Activated naive CD8-positive, alpha-beta T cell (primary cell): ENCODE results near the gene NTM.

Experiments used
- H3K27ac Mint-ChIP-seq: one replicate; pipeline ENCODE4 v1.8.0; 2021; ENCODE audit warnings: mixed read lengths
- H3K27me3 Mint-ChIP-seq: one replicate; pipeline ENCODE4 v1.8.0; 2021; ENCODE audit warnings: mixed read lengths
- H3K36me3 Mint-ChIP-seq: one replicate; pipeline ENCODE4 v1.8.0; 2021; ENCODE audit warnings: mixed read lengths
- H3K4me1 Mint-ChIP-seq: one replicate; pipeline ENCODE4 v1.8.0; 2021; ENCODE audit warnings: low read depth, mixed read lengths
- H3K4me3 Mint-ChIP-seq: one replicate; pipeline ENCODE4 v1.8.0; 2021; ENCODE audit warnings: mild to moderate bottlenecking, mixed read lengths
- H3K9me3 Mint-ChIP-seq: one replicate; pipeline ENCODE4 v1.8.0; 2021; ENCODE audit warnings: low read depth, mixed read lengths

NTM gene

DNA sequence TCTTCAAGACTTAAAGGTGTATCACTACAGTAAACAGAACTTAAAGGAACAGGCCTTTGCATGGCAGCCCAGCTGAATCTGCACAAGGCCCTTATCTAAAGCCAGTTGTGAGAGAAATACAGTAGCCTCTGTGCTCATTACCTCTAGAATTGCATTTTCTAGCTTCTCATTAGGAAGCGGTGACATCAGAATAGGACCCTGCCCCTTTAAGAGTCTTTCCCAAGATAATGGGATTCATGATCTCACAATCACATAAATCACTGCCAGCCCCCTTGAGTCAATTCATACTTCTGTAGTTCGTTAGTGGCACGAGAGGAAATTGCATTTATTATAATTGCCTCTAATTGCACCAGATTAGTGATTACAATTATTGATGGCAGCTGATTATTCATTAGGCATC lies 170.3 kb downstream of the NTM start:
- H3K36me3 Mint-ChIP-seq = no peaks in the 10 kb centered on the region
- H3K4me3 Mint-ChIP-seq = no peak overlapping the region
- no peaks in the 10 kb centered on the region for H3K4me1 Mint-ChIP-seq
- no peak overlapping the region for H3K27ac Mint-ChIP-seq
- peaks cover 4% of the 10 kb centered on the region for H3K9me3 Mint-ChIP-seq
- H3K27me3 Mint-ChIP-seq = no peaks in the 10 kb centered on the region

DNA sequence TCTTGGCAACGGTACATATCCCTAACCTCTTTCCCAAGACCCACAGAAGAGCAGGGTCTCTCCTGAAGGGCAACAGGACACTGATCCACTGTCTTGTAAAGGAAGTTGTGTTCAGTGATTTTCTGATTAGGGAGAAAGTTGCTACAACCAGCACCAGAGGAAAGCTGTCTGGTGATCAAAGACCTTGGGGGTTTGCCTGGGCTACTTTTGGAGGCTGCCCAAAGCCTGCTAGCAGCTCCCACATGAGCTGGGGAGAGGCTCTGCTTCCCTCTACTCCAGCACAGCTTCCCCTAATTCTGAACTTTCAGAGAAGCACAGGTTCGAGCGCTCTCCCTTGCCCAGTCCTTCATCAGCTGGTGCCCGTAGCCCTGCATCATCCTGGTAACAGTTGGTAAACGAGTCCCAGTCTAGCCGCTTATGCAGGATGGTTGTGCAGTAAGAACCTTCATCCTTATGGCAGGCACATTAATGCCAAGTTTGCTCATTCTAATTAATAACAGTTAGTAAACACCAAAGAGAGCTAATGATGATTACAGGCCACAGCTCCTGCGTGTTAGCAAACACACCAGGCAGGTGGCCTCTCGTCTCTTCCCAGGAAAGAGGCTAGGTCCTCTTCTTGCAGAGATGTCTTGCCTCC lies 173.1 kb downstream of the NTM start:
- Mint-ChIP-seq H3K4me1 (no peaks in the 10 kb centered on the region), H3K4me3 (no peak overlapping the region), H3K9me3 (peaks cover 4% of the 10 kb centered on the region), H3K36me3 (no peaks in the 10 kb centered on the region), H3K27ac (no peak overlapping the region), H3K27me3 (peaks cover 2% of the 10 kb centered on the region)

DNA sequence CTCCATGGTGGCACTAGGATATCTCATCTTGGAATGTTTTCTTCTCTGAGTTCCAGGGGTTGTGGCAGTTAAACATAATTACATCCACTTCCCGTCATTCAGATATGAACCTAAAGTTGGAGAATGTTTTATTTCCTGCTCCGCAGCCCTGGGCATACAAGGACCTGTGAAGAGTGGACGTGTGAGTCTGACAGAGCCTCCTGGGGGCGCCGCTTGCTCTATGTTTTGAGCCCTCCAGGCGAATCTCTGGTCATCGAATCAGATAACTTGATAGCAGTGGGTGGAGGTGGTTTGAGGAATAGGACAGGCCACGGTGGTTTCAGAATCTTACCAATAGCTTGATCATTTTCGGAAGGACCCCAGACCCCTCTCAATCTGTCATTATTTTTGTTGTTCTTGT lies 174.2 kb downstream of the NTM start:
- H3K36me3 Mint-ChIP-seq = no peaks in the 10 kb centered on the region
- no peaks in the 10 kb centered on the region for H3K4me1 Mint-ChIP-seq
- H3K9me3 Mint-ChIP-seq = peaks cover 4% of the 10 kb centered on the region
- no peak overlapping the region for H3K27ac Mint-ChIP-seq
- peaks cover 2% of the 10 kb centered on the region for H3K27me3 Mint-ChIP-seq
- no peak overlapping the region for H3K4me3 Mint-ChIP-seq

DNA sequence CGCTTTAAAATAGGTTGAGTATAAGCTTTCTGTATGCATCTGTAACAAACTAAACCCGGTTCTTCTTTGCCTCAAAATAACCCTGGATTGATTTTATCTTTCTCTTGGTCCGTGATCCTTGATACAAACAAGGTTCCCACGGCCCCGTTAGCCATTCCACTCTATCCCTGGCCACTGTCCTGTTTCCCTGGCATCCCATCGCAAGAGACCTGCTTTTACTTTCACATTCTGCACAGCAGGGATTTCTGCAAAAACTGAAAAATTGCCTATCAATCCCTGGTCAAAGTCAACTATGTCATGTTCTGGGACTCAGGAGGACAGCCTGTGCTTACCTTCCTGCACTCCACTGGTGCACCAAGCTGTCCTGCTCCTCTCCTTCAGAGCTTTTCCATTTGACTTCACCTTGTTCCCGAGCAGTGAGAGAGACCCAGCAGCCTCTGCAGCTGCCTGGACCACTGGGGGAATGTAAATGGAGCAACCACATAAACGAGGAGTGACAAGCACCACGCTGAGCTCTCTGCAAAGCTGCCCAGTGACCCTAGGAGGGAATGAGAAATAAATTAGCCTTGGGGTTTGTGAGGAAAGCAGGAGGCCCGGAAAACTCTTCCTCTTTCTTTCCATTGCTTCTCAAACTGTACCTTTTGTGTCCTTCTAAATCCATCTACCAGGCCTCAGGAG lies 175.9 kb downstream of the NTM start:
- Mint-ChIP-seq H3K9me3 (peaks cover 4% of the 10 kb centered on the region), H3K36me3 (no peaks in the 10 kb centered on the region), H3K27me3 (peaks cover 2% of the 10 kb centered on the region), H3K4me1 (no peaks in the 10 kb centered on the region), H3K4me3 (no peak overlapping the region), H3K27ac (no peak overlapping the region)

DNA sequence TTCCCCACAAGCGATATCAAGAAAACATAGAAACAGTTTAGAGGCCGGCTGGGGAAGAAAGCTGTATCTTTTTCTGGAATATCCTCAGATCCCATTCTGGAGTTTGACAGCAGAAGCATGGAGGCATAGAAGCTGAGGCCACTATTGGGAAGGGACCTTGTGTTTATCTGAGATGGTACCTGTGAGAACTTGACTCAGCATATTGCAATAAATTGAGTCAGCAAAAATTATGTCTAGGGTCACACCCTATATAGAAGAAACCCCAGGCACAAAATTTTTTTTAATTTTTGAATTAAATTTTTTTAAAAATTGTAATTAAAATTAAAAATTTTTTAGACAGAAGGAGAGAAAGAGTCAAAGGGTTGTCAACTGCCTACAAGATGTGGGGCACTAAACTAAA lies 178.7 kb downstream of the NTM start:
- no peak overlapping the region for H3K4me3 Mint-ChIP-seq
- peaks cover 2% of the 10 kb centered on the region for H3K27me3 Mint-ChIP-seq
- H3K9me3 Mint-ChIP-seq = peaks cover 4% of the 10 kb centered on the region
- H3K27ac Mint-ChIP-seq = no peak overlapping the region
- H3K36me3 Mint-ChIP-seq = no peaks in the 10 kb centered on the region
- no peaks in the 10 kb centered on the region for H3K4me1 Mint-ChIP-seq

DNA sequence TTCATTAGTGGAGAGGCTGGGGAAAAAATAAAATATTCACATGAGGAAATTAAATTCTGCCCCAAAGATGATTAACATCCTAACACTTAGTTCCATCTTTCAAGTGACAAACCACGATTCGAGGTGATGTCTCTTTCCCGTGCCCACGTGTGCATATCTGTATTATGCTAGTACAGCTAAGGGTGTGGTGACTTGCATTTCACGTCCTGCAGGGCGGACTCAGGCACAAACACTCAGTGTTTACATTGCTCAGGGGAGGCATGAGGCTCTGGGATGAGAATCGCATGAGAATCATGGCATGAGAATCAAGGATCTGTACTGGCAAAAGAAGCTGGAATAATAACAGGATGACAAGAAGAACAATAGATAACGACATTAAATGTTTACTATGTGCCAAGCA lies 179.4 kb downstream of the NTM start:
- Mint-ChIP-seq H3K4me1 (no peaks in the 10 kb centered on the region), H3K27ac (no peak overlapping the region), H3K36me3 (no peaks in the 10 kb centered on the region), H3K4me3 (no peak overlapping the region), H3K27me3 (peaks cover 2% of the 10 kb centered on the region), H3K9me3 (peaks cover 4% of the 10 kb centered on the region)

DNA sequence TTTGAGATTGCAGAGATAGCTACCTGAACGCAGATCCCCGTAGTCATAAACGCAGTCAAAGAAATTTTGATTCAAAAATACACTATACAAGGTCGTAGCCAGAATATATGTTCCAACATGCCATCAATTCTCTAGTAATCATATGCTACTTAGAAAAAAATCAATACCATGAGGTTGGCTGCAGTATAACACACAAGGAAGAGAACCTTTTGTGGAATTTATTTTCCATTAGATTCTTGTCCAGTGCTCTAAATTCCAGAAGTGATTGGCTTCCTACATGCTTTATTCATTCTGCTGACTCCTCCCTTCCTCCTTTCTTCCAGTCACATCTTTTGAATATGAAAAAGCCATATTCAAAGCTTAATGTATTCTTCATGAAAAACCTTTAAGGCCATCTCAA lies 189.9 kb downstream of the NTM start:
- Mint-ChIP-seq H3K4me1 (no peaks in the 10 kb centered on the region), H3K9me3 (peaks cover 4% of the 10 kb centered on the region), H3K27ac (no peak overlapping the region), H3K4me3 (no peak overlapping the region), H3K27me3 (peaks cover 3% of the 10 kb centered on the region), H3K36me3 (no peaks in the 10 kb centered on the region)

DNA sequence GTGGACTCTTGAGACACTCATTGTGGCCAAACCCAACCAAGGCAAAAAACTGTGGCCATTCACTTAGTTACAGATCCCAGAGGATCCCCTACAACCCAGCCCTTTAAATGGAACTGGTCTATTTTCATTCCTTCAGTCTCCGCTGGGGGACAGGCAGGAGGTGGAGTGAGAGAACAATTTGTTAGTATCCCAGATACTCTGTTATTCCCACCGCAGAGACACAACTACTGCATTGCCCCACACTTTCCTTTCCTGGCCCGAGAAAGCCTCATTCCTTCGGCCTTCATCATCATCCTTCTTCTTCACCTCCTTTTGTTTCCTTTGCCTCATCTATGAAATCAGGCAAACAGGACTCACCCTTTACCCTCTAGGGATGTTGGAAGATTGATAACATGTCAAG lies 191.1 kb downstream of the NTM start:
- Mint-ChIP-seq H3K27me3 (peaks cover 3% of the 10 kb centered on the region), H3K9me3 (peaks cover 4% of the 10 kb centered on the region), H3K4me3 (no peak overlapping the region), H3K4me1 (no peaks in the 10 kb centered on the region), H3K36me3 (no peaks in the 10 kb centered on the region), H3K27ac (no peak overlapping the region)

DNA sequence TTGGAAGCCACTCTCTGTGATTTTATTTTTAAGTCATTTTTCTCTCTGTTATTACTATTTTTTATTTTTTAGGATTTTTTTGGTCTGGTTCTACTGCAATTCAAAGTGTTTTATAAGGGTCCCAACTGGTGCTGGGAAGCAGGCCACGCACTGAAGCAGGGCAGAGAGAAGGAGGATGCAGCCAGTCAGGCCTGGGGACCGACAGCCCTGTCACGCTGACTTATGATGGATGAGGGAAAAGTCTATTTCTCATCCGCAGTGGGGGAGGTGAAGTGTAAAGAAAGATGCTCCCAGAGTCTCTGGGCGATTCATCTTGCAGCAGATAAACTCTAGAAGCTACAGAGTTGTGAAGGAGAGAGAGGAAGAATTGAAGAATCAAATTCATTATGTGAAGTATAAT lies 191.6 kb downstream of the NTM start:
- Mint-ChIP-seq H3K9me3 (peaks cover 4% of the 10 kb centered on the region), H3K4me3 (no peak overlapping the region), H3K36me3 (no peaks in the 10 kb centered on the region)

DNA sequence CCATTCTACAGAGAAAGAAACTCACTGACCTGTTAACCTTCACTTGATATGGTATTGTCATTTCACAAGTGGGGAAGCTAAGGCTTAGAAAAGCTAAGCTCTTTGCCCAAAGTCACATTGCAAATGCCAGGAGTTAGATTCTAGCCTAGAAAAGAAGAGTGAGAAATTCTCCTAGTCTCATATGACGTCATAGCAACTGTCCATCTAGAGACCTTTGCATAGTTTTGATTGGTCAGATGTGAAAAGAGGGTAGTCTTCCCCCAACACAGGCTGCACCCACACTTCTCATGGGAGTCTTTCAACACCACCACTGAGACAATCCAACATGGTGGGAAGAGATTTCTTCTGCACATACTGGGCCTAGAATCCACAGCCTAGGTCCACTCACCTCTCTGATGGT lies 197.9 kb downstream of the NTM start:
- Mint-ChIP-seq H3K36me3 (no peaks in the 10 kb centered on the region), H3K27ac (no peak overlapping the region), H3K9me3 (no peaks in the 10 kb centered on the region), H3K4me3 (no peak overlapping the region), H3K4me1 (no peaks in the 10 kb centered on the region), H3K27me3 (no peaks in the 10 kb centered on the region)

More for the DNA sequence above, 191.6 kb downstream of the NTM start:
- Mint-ChIP-seq H3K4me1 (no peaks in the 10 kb centered on the region), H3K27me3 (peaks cover 3% of the 10 kb centered on the region), H3K27ac (no peak overlapping the region)

DNA sequence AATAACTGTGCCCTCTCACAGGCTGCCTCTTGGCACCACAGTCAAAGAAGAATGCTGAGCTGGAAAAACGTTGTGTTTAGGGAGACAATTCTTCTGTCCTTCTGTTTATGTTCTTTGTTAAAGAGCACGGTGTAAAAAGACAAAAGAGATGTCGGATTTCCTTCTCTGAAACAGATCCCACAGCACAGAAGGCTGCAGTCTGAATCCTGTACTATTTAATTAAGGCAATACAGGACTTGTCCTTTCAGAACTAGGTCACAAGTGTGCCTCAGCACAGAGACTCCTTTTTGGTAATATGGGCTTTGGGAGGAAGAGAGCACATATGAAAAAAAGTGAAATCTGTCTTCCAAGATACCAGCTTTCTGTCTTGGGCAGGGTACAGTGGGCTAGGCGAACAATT lies 201.2 kb downstream of the NTM start:
- Mint-ChIP-seq H3K4me3 (no peak overlapping the region), H3K4me1 (no peaks in the 10 kb centered on the region), H3K36me3 (no peaks in the 10 kb centered on the region), H3K27ac (no peak overlapping the region), H3K27me3 (peaks cover 4% of the 10 kb centered on the region), H3K9me3 (no peaks in the 10 kb centered on the region)

DNA sequence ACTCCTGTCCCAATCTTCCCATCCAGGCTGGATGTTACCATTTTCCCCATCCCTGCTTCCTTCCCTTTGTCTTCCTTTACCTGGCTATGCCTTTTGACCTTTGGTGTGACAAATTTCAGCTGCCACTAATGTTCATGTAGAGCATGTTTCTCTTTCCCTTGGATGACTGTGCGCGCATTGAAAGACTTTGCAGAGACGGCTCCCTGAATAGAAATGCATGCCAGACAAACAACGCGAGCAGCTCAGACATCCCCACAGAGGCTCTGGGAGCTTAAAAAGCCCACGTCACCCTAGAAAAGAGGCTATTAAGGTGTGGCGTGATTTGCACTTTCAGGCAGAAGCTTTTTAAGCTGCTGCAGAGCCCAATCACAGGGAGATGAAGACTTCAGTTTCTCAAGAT lies 202.0 kb downstream of the NTM start:
- Mint-ChIP-seq H3K9me3 (no peaks in the 10 kb centered on the region), H3K4me1 (no peaks in the 10 kb centered on the region), H3K36me3 (no peaks in the 10 kb centered on the region), H3K4me3 (no peak overlapping the region), H3K27me3 (peaks cover 4% of the 10 kb centered on the region), H3K27ac (no peak overlapping the region)

DNA sequence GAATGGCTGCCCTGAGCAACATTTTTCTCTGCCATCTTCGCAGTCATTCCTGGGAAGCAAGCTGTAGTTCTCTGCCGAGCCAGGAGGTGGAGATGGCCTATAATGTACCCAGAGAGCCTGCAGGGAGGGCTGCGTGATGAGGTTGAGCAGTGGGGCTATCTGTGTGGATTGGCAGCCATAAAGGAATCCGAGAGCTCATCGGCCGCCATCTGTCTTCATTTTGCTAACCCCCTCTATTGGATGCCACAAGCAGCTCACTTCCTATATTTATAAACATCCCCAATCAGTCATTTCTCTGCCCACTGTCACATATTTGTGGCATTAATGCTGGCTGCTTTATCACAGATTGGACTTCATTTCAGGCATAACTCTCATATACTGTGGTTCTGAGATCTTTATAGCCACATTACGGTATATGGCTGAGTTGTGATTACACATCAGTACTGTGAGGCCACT lies 209.5 kb downstream of the NTM start:
- Mint-ChIP-seq H3K4me1 (no peaks in the 10 kb centered on the region), H3K4me3 (no peak overlapping the region), H3K9me3 (no peaks in the 10 kb centered on the region), H3K27me3 (peaks cover 3% of the 10 kb centered on the region), H3K36me3 (no peaks in the 10 kb centered on the region), H3K27ac (no peak overlapping the region)

DNA sequence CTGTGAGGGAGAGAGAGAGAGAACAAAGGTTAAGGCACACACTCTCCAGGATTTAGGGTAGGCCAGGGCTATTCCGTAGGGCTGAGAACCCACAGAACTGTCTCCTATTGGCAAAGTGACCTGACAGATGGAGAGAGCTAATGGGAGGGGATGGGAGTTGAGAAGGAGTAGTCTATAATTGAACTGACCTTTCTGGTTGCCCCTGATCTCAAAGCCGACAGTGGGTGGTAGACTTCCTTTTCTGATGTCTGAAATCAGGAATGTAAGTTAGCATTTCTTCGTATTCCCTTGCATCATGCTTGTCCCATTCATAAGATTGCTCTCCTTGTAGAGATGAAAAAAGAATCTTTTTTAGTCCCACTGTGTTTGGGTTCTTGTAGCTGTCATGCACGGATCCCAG lies 210.1 kb downstream of the NTM start:
- H3K9me3 Mint-ChIP-seq = no peaks in the 10 kb centered on the region
- peaks cover 3% of the 10 kb centered on the region for H3K27me3 Mint-ChIP-seq
- H3K4me1 Mint-ChIP-seq = no peaks in the 10 kb centered on the region
- H3K4me3 Mint-ChIP-seq = no peak overlapping the region
- no peak overlapping the region for H3K27ac Mint-ChIP-seq
- no peaks in the 10 kb centered on the region for H3K36me3 Mint-ChIP-seq

DNA sequence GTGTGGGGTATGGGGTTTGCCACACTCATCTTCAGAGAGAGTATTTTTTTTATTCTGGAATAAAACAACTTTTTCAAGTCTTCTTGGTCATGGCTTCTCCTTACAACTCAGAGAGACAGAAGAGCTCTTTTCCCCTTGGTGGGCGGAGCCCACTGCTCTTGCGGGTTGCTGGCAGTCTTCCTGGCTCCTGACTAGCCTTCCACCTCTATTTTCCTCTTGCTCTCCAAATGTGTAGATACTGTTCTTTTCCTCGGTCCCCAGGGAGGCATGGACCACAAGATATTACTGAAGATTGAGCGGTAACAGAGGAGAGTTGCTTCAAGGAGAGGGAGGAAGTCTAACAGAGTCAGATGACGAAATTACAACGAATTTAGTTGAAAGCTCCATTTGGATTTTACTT lies 210.6 kb downstream of the NTM start:
- Mint-ChIP-seq H3K27ac (no peak overlapping the region), H3K4me3 (no peak overlapping the region), H3K27me3 (peaks cover 3% of the 10 kb centered on the region), H3K9me3 (no peaks in the 10 kb centered on the region), H3K36me3 (no peaks in the 10 kb centered on the region), H3K4me1 (no peaks in the 10 kb centered on the region)

DNA sequence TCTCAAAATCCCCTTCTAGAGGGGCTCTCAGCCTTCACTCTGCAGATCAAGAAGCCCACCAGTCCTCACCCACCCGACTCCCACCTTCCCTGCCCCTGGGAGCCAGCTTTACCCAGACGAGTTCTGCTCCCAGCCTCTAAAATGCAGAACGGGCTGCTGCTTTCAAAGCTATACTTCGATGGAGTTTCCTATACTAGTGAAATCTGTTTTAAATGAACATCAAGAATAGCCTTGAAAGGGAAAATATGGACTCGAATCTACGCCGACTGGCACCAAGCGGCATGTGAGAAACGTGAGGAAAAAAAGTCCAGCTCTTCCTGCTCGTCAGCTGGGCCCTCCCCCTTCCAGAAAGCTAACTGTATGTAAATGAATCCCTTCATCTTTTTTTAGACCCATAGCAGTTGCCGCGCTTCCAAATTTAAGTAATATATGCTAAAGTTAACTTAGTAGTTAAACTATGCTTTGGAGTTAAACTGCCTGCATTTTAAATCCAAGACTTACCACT lies 211.7 kb downstream of the NTM start:
- no peaks in the 10 kb centered on the region for H3K4me1 Mint-ChIP-seq
- H3K4me3 Mint-ChIP-seq = no peak overlapping the region
- no peaks in the 10 kb centered on the region for H3K36me3 Mint-ChIP-seq
- H3K27ac Mint-ChIP-seq = no peak overlapping the region
- peaks cover 1% of the 10 kb centered on the region for H3K27me3 Mint-ChIP-seq
- H3K9me3 Mint-ChIP-seq = no peaks in the 10 kb centered on the region
